CD14-positive monocyte (primary cell): ENCODE measurements around the gene RREB1. TPM values are rescaled to one million over a fixed set of nuclear protein-coding genes. Genes with fewer than 3 reads are reported as not detected.

Experiments
- DNase-seq, 3 donors: peaks; one replicate each; pipeline ENCODE4 v3.0.0-alpha.2; 2011 to 2022
- H2AFZ ChIP-seq: 2 replicates; pipeline ENCODE4 v1.6.0; 2012; ENCODE audit warnings: mild to moderate bottlenecking, low read depth, low read length, inconsistent platforms; ENCODE audit not compliant: insufficient read depth, poor library complexity, severe bottlenecking
- H3K27ac ChIP-seq, 2 donors: 1 replicate in 1 of 2; 2 replicates in 1 of 2; pipeline ENCODE4 v1.5.1; 2012 to 2013; ENCODE audit warnings: low read length in 2 of 2, control low read depth in 1 of 2, inconsistent platforms in 1 of 2, low read depth in 1 of 2, mild to moderate bottlenecking in 1 of 2
- H3K27me3 ChIP-seq, 2 donors: one replicate each; pipeline versions ENCODE4 v1.6.0 to v1.6.1; 2011 to 2013; ENCODE audit warnings: low read length in 2 of 2; ENCODE audit not compliant: control insufficient read depth in 2 of 2, insufficient read depth in 2 of 2
- H3K36me3 ChIP-seq, 2 donors: replicated peaks in 1 of 2; 1 replicate in 1 of 2; 2 replicates in 1 of 2; pipeline versions ENCODE4 v1.5.1 to v1.6.1; 2012 to 2013; ENCODE audit warnings: low read length in 2 of 2, control low read depth in 1 of 2, inconsistent platforms in 1 of 2, mild to moderate bottlenecking in 1 of 2; ENCODE audit not compliant: insufficient read depth in 2 of 2, control insufficient read depth in 1 of 2
- H3K4me1 ChIP-seq, 2 donors: 1 replicate in 1 of 2; 2 replicates in 1 of 2; pipeline versions ENCODE4 v1.5.1 to v1.6.1; 2012 to 2013; ENCODE audit warnings: low read length in 2 of 2, control low read depth in 1 of 2, inconsistent platforms in 1 of 2, mild to moderate bottlenecking in 1 of 2, moderate library complexity in 1 of 2; ENCODE audit not compliant: insufficient read depth in 2 of 2, control insufficient read depth in 1 of 2
- H3K4me2 ChIP-seq: replicated peaks from 2 replicates; pipeline ENCODE3; 2012; ENCODE audit warnings: low read length, moderate library complexity, mild to moderate bottlenecking; ENCODE audit not compliant: poor library complexity, severe bottlenecking; ENCODE audit errors: extremely low read depth
- H3K4me3 ChIP-seq, 3 experiments: fragments of 200-600 bp in 1 of 3; sonication (generic) in 1 of 3; replicated peaks in 1 of 3; 1 replicate in 2 of 3; 2 replicates in 1 of 3; pipeline ENCODE4 v1.5.1; 2011 to 2013; ENCODE audit warnings: low read length in 3 of 3, mild to moderate bottlenecking in 3 of 3, control low read depth in 2 of 3, low read depth in 2 of 3, inconsistent platforms in 1 of 3, moderate library complexity in 1 of 3
- H3K79me2 ChIP-seq: 2 replicates; pipeline ENCODE4 v1.6.0; 2012; ENCODE audit warnings: mild to moderate bottlenecking, control low read depth, inconsistent platforms, low read length, moderate library complexity; ENCODE audit not compliant: insufficient read depth
- H3K9ac ChIP-seq: 2 replicates; pipeline ENCODE4 v1.6.0; 2017; ENCODE audit warnings: low read length, mild to moderate bottlenecking; ENCODE audit not compliant: insufficient read depth, poor library complexity, severe bottlenecking
- H3K9me3 ChIP-seq, 2 donors: replicated peaks in 1 of 2; 1 replicate in 1 of 2; 2 replicates in 1 of 2; pipeline versions ENCODE4 v1.5.1 to v1.6.1; 2012 to 2013; ENCODE audit warnings: low read length in 2 of 2, control low read depth in 1 of 2; ENCODE audit not compliant: control insufficient read depth in 1 of 2, insufficient read depth in 1 of 2
- H4K20me1 ChIP-seq: 2 replicates; pipeline ENCODE4 v1.6.0; 2012; ENCODE audit warnings: mild to moderate bottlenecking, low read length, control low read depth, moderate library complexity; ENCODE audit not compliant: insufficient read depth
- H3K27ac Mint-ChIP-seq, 7 donors: one replicate each; pipeline ENCODE4 v1.8.0; 2020; ENCODE audit warnings: mild to moderate bottlenecking in 7 of 7, mixed read lengths in 7 of 7, moderate library complexity in 6 of 7, inconsistent platforms in 2 of 7
- H3K27me3 Mint-ChIP-seq, 3 donors: one replicate each; pipeline ENCODE4 v1.8.0; 2021 to 2022; ENCODE audit warnings: low read depth in 3 of 3, mild to moderate bottlenecking in 3 of 3, mixed read lengths in 3 of 3, moderate library complexity in 3 of 3, inconsistent platforms in 1 of 3
- H3K36me3 Mint-ChIP-seq, 2 donors: one replicate each; pipeline ENCODE4 v1.8.0; 2020; ENCODE audit warnings: mixed read lengths in 2 of 2, inconsistent platforms in 1 of 2, mild to moderate bottlenecking in 1 of 2
- H3K4me1 Mint-ChIP-seq: one replicate; pipeline ENCODE4 v1.8.0; 2020; ENCODE audit warnings: mild to moderate bottlenecking, mixed read lengths
- H3K4me3 Mint-ChIP-seq, 2 donors: one replicate each; pipeline ENCODE4 v1.8.0; 2020; ENCODE audit warnings: mild to moderate bottlenecking in 2 of 2, mixed read lengths in 2 of 2, moderate library complexity in 1 of 2
- H3K9me3 Mint-ChIP-seq, 7 donors: one replicate each; pipeline ENCODE4 v1.8.0; 2020 to 2022; ENCODE audit warnings: mixed read lengths in 7 of 7, mild to moderate bottlenecking in 6 of 7, moderate library complexity in 6 of 7, inconsistent platforms in 2 of 7
- CTCF ChIP-seq: fragments of 200-600 bp; IDR thresholded peaks from one replicate; pipeline ENCODE4 v1.8.0; 2022; ENCODE audit warnings: antibody characterized with exemption, mild to moderate bottlenecking
- WGBS: methylation state at CpG from one replicate; pipeline ENCODE4 v1.1.5; 2013; ENCODE audit warnings: missing lambda C conversion rate; ENCODE audit not compliant: insufficient coverage; 5-methylcytosine and 5-hydroxymethylcytosine counted together
- intact Hi-C, 2 donors: fragments of 100-400 bp; cut with micrococcal nuclease; formaldehyde crosslinking; loops; one replicate each; pipeline versions ENCODE4 v1.15.0 to v1.15.1; 2023
- polyA plus RNA-seq, 3 donors: library from polyadenylated mRNA; depleted of rRNA in 1 of 3; unstranded in 2 of 3; stranded (reverse) in 1 of 3; fragments of 300-500 nt in 2 of 3; fragments of >200 nt in 1 of 3; fragmentation: Illumina TruSeq in 2 of 3; gene quantifications; 1 replicate in 2 of 3; 2 replicates in 1 of 3; pipeline ENCODE4 v1.2.3, GENCODE V29; 2012 to 2021

Gene RREB1
- polyA plus RNA-seq, 3 donors, result 2.1 to 15.3 (median 5.6) TPM

GRCh38 chr6:7131390-7131789 lies 23.6 kb downstream of the RREB1 start:
- no peak for TF ChIP-seq CTCF

GRCh38 chr6:7132398-7133035 lies 24.8 kb downstream of the RREB1 start:
- no peak overlapping the region for H3K4me3 ChIP-seq
- 100% methylated on average over 6 of the region's 8 CpGs for WGBS
- H3K36me3 ChIP-seq, result peaks cover 0 to 8% of the 10 kb centered on the region in 2 donors
- Mint-ChIP-seq H3K36me3 (peaks cover 35 to 38% of the 10 kb centered on the region in 2 donors), H3K27ac (peak overlapping the region in 6 of 7 donors; percentile 27 to 99 (median 50)), H3K9me3 (no peaks in the 10 kb centered on the region), H3K4me3 (no peak overlapping the region), H3K27me3 (peaks cover 0 to under 1% (median 0%) of the 10 kb centered on the region in 3 donors), H3K4me1 (peaks cover 59% of the 10 kb centered on the region)
- peak overlapping the region in 1 of 2 donors; percentile 4 for H3K27ac ChIP-seq
- H3K27me3 ChIP-seq, result no peaks in the 10 kb centered on the region
- H3K79me2 ChIP-seq, result peaks cover 100% of the 10 kb centered on the region
- no peak overlapping the region for H3K4me2 ChIP-seq
- H3K9me3 ChIP-seq, result no peaks in the 10 kb centered on the region
- H4K20me1 ChIP-seq, result peaks cover 81% of the 10 kb centered on the region
- H3K4me1 ChIP-seq, result peaks cover 47 to 55% of the 10 kb centered on the region in 2 donors
- TF ChIP-seq CTCF, result no peak
- no peak overlapping the region for H3K9ac ChIP-seq
- intact Hi-C loops, result no loop called here
- DNase-seq, result no peak
- no peak overlapping the region for H2AFZ ChIP-seq

More at GRCh38 chr6:7131390-7131789, 23.6 kb downstream of the RREB1 start:
- Histone ChIP-seq H3K9me3 (no peaks in the 10 kb centered on the region), H4K20me1 (peaks cover 85% of the 10 kb centered on the region), H3K27me3 (no peaks in the 10 kb centered on the region), H2AFZ (no peak overlapping the region), H3K4me3 (no peak overlapping the region), H3K4me2 (no peak overlapping the region), H3K36me3 (peaks cover 0 to 8% of the 10 kb centered on the region in 2 donors), H3K9ac (no peak overlapping the region), H3K27ac (peak overlapping the region; percentile 22 to 70), H3K4me1 (peaks cover 47 to 55% of the 10 kb centered on the region in 2 donors), H3K79me2 (peaks cover 100% of the 10 kb centered on the region)
- Mint-ChIP-seq H3K36me3 (peaks cover 37 to 38% of the 10 kb centered on the region in 2 donors), H3K27me3 (peaks cover 0 to 3% (median 0%) of the 10 kb centered on the region in 3 donors), H3K9me3 (no peaks in the 10 kb centered on the region), H3K4me3 (no peak overlapping the region), H3K27ac (peak overlapping the region; percentile 50 to 99 (median 96)), H3K4me1 (peaks cover 59% of the 10 kb centered on the region)
- no peak for DNase-seq
- 93% methylated on average over 2 of the region's 3 CpGs for WGBS
- intact Hi-C loops, result no loop called here
